Measurements from ENCODE around the gene CTNND2.

The CTNND2 gene

DNA sequence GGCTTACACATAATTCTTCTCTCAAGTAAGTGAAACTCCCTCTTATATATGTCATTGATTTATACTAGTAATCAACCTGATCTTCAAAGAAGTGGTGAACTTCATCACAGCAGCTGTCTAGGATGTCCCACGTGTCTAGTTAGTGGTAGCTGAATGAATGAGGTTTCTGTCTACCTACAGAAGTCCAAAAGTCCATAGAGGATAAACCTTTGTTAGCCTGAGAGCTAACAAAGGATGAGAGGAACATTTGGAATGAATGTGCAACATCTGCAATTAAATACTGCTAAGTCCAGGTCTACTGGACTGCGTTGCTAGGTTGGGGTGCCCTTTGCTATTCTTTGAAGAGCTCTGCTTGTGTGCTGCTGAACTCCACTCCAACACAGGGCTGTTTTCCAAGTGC is 929.4 kb downstream of the CTNND2 start:
- POLR2A ChIA-PET: no interaction called here
- no peak overlapping the region for H3K4me3 ChIP-seq (ENCODE audit: low read depth, low read length)
- H3K36me3 ChIP-seq (ENCODE audit: control insufficient read depth in 2 of 2, insufficient read depth in 1 of 2, low read length in 2 of 2): no peaks in the 10 kb centered on the region
- CTCF ChIA-PET: interaction anchor here (0.8 to 2.1 kb wide), 2 partner anchors 13 to 149 kb away, joined by 4 to 6 read pairs; no protein-coding TSS in a partner anchor
- H3K27ac ChIP-seq (ENCODE audit: extremely low read depth, low read depth, low read length): no peak overlapping the region
- no peaks in the 10 kb centered on the region for H3K9me3 ChIP-seq (ENCODE audit: control insufficient read depth, insufficient read depth, low read depth, low read length)
- TF ChIP-seq ZEB2 (tag by site-specific recombination; IDR thresholded peaks at IDR 0.05): no peak
- no peak for TF ChIP-seq ZNF423 (tag by site-specific recombination; IDR thresholded peaks at IDR 0.05)
- TF ChIP-seq, protein P1, sequence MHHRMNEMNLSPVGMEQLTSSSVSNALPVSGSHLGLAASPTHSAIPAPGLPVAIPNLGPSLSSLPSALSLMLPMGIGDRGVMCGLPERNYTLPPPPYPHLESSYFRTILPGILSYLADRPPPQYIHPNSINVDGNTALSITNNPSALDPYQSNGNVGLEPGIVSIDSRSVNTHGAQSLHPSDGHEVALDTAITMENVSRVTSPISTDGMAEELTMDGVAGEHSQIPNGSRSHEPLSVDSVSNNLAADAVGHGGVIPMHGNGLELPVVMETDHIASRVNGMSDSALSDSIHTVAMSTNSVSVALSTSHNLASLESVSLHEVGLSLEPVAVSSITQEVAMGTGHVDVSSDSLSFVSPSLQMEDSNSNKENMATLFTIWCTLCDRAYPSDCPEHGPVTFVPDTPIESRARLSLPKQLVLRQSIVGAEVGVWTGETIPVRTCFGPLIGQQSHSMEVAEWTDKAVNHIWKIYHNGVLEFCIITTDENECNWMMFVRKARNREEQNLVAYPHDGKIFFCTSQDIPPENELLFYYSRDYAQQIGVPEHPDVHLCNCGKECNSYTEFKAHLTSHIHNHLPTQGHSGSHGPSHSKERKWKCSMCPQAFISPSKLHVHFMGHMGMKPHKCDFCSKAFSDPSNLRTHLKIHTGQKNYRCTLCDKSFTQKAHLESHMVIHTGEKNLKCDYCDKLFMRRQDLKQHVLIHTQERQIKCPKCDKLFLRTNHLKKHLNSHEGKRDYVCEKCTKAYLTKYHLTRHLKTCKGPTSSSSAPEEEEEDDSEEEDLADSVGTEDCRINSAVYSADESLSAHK (tag by site-specific recombination; IDR thresholded peaks at IDR 0.05): no peak
- TF ChIP-seq ZNF37A (tag by site-specific recombination; IDR thresholded peaks at IDR 0.05): no peak
- H3K4me1 ChIP-seq (ENCODE audit: control insufficient read depth, insufficient read depth, low read length): no peaks in the 10 kb centered on the region

DNA sequence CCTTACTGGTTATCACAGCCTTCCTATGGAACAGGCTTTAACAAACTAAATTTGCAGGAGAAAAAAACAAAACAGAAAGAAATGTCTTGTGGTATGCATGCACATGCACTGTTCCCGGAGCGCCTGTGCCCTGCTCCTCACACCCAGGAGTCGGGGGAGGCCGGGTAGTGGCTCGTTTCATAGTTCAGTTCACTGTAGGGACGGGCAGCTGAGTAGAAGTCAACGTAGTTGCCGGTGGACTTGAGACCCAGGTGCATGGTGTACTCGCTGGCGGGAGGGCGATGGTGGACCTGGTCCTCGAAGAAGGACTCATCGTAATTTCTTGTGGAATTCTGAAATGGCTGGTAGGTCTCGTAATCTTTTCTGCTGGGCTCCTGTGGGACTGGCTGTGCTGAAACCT is 930.9 kb downstream of the CTNND2 start:
- Histone ChIP-seq H3K4me3 (ENCODE audit: low read depth, low read length) (no peak overlapping the region), H3K9me3 (ENCODE audit: control insufficient read depth, insufficient read depth, low read depth, low read length) (no peaks in the 10 kb centered on the region), H3K4me1 (ENCODE audit: control insufficient read depth, insufficient read depth, low read length) (no peaks in the 10 kb centered on the region), H3K27ac (ENCODE audit: extremely low read depth, low read depth, low read length) (no peak overlapping the region), H3K36me3 (ENCODE audit: control insufficient read depth in 2 of 2, insufficient read depth in 1 of 2, low read length in 2 of 2) (no peaks in the 10 kb centered on the region)
- POLR2A ChIA-PET: no interaction called here
- CTCF ChIA-PET: interaction anchor here (0.5 to 2.1 kb wide), 3 partner anchors 15 to 190 kb away, joined by 3 to 6 read pairs (median 6); no protein-coding TSS in a partner anchor
- TF ChIP-seq ZNF433 (tag by site-specific recombination; IDR thresholded peaks at IDR 0.05; ENCODE audit: low read depth) (no peak), GFI1B (tag by site-specific recombination; IDR thresholded peaks at IDR 0.05) (no peak), ZNF10 (tag by site-specific recombination; IDR thresholded peaks at IDR 0.05) (no peak), BCL11A (tag by site-specific recombination; IDR thresholded peaks at IDR 0.05; ENCODE audit: low read depth) (no peak), ZNF223 (tag by site-specific recombination; IDR thresholded peaks at IDR 0.05) (no peak), ZNF292 (tag by site-specific recombination; IDR thresholded peaks at IDR 0.05; ENCODE audit: borderline replicate concordance, low read depth) (no peak), ZNF624 (tag by site-specific recombination; IDR thresholded peaks at IDR 0.05) (no peak), ZNF37A (tag by site-specific recombination; IDR thresholded peaks at IDR 0.05) (no peak)
- TF ChIP-seq, protein P2, sequence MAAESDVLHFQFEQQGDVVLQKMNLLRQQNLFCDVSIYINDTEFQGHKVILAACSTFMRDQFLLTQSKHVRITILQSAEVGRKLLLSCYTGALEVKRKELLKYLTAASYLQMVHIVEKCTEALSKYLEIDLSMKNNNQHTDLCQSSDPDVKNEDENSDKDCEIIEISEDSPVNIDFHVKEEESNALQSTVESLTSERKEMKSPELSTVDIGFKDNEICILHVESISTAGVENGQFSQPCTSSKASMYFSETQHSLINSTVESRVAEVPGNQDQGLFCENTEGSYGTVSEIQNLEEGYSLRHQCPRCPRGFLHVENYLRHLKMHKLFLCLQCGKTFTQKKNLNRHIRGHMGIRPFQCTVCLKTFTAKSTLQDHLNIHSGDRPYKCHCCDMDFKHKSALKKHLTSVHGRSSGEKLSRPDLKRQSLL (tag by site-specific recombination; IDR thresholded peaks at IDR 0.05): no peak
- TF ChIP-seq, protein P3, sequence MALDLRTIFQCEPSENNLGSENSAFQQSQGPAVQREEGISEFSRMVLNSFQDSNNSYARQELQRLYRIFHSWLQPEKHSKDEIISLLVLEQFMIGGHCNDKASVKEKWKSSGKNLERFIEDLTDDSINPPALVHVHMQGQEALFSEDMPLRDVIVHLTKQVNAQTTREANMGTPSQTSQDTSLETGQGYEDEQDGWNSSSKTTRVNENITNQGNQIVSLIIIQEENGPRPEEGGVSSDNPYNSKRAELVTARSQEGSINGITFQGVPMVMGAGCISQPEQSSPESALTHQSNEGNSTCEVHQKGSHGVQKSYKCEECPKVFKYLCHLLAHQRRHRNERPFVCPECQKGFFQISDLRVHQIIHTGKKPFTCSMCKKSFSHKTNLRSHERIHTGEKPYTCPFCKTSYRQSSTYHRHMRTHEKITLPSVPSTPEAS (tag by site-specific recombination; IDR thresholded peaks at IDR 0.05): no peak
- TF ChIP-seq, protein P4, sequence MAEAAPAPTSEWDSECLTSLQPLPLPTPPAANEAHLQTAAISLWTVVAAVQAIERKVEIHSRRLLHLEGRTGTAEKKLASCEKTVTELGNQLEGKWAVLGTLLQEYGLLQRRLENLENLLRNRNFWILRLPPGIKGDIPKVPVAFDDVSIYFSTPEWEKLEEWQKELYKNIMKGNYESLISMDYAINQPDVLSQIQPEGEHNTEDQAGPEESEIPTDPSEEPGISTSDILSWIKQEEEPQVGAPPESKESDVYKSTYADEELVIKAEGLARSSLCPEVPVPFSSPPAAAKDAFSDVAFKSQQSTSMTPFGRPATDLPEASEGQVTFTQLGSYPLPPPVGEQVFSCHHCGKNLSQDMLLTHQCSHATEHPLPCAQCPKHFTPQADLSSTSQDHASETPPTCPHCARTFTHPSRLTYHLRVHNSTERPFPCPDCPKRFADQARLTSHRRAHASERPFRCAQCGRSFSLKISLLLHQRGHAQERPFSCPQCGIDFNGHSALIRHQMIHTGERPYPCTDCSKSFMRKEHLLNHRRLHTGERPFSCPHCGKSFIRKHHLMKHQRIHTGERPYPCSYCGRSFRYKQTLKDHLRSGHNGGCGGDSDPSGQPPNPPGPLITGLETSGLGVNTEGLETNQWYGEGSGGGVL (tag by site-specific recombination; IDR thresholded peaks at IDR 0.05): no peak
- TF ChIP-seq, protein P5, sequence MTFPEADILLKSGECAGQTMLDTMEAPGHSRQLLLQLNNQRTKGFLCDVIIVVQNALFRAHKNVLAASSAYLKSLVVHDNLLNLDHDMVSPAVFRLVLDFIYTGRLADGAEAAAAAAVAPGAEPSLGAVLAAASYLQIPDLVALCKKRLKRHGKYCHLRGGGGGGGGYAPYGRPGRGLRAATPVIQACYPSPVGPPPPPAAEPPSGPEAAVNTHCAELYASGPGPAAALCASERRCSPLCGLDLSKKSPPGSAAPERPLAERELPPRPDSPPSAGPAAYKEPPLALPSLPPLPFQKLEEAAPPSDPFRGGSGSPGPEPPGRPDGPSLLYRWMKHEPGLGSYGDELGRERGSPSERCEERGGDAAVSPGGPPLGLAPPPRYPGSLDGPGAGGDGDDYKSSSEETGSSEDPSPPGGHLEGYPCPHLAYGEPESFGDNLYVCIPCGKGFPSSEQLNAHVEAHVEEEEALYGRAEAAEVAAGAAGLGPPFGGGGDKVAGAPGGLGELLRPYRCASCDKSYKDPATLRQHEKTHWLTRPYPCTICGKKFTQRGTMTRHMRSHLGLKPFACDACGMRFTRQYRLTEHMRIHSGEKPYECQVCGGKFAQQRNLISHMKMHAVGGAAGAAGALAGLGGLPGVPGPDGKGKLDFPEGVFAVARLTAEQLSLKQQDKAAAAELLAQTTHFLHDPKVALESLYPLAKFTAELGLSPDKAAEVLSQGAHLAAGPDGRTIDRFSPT (tag by site-specific recombination; IDR thresholded peaks at IDR 0.05): no peak
